EL (cell line): ENCODE data around the gene FBXO11.

Experiments
- DNase-seq: peaks from one replicate; pipeline ENCODE4 v3.0.0-alpha.2; 2016

Gene FBXO11

GRCh38 chr2:47782671-47783485, 123.4 kb downstream of the FBXO11 start, which contains the start of gene MSH6:
Gene MSH6, plus strand, starts transcription at chr2:47783145. Its CDS starts 89 bp downstream, at chr2:47783234.
- DNase-seq = peak; percentile 90

DNA sequence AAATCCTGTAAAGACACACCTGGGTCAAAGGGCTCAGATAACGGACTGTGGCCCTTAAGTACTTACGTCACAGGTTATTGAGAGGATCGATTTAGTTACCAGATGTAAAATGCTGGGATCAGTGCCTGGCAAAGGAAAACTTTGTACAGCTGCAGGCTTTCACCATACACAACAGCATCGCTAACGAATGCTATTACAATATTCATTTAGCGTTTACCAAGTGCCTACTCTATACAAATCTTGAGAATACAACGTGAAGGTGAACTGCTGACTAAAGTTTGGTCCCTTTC, 124.0 kb downstream of the FBXO11 start:
- no peak for DNase-seq

DNA sequence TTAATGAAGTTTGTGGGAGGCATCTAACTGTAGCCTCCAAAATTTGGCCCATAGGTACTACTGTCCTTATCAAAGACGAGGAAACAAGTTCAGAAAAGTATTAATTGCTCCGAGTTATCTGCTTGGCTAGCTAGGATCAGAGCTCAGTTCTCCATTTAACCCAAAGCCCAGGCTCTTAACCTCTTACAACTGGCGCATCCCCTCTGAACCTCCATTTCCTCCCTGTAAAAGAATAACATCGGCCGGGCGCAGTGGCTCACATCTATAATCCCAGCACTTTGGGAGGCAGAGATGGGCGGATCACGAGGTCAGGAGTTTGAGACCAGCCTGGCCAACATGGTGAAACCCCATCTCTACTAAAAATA, 126.9 kb downstream of the FBXO11 start:
- DNase-seq = no peak

GRCh38 chr2:47778698-47779425, 127.4 kb downstream of the FBXO11 start:
- no peak for DNase-seq

DNA sequence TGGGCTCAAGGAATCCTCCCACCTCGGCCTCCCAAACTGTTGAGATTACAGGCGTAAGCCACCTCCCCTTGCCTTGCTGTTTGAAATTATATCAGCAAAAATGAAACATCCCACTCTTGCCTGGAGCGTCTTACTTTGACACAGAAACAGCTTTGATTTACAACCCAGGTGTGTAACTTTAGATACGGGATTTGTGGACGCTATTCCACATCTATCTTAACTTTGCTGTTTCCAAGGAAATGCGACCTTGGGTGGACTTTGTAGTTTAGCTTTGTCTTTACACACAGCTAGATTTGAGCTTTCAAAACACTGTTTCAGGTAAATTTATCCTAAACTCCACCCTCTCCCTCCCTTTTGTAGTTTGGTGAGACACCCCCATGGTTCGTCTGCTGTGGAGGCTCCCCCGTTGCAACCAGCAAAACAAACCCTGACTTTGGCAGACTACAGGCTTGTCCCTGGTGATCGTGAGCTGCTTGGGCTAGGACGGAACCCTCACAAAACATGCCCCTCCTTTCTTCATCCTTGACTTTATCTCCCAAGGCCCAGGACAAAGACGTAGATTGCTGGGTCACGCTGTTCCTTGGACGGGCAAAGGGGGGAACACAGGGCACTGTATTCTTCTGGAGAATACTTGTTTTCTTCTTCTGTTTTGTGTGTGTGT, 128.9 kb downstream of the FBXO11 start:
- no peak for DNase-seq

DNA sequence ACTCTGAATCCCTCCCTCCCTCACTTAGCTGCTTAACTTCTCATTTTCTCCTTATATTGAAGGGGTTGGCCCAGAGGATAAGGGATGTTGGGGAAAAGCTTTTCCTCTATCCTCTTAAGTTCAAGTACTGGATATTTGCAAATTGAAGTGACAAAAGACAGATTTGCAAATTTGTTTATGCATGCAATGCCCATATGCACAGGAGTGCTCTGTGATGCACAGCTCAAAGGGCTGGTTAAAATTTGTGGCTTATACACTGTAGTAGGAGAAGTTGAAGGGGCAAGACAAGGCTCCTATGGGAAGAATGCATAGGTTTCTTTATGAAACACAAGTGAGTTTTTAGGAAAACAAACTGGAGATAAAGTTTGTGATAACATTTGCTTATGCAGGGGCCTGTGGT, 131.7 kb downstream of the FBXO11 start:
- no peak for DNase-seq

DNA sequence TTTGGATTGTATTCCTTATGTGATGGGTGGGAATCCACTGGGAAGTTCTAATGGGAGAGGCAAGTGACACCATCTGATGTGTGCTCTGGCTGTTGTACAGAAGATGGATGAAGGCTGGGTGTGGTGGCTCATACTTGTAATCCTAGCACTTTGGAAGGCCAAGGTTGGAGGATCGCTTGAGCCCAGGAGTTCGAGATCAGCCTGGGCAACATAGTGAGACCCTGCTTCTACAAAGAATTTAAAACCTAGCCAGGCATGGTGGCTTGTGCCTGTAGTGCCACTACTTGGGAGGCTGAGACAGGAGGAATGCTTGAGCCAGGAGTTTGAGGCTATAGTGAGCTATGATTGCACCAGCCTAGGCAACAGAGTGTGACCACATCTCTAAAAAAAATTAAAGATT, 134.0 kb downstream of the FBXO11 start:
- no peak for DNase-seq

- DNase-seq = peak; percentile 97
Measured at GRCh38 chr2:47771211-47771610, 135.1 kb downstream of the FBXO11 start.

DNA sequence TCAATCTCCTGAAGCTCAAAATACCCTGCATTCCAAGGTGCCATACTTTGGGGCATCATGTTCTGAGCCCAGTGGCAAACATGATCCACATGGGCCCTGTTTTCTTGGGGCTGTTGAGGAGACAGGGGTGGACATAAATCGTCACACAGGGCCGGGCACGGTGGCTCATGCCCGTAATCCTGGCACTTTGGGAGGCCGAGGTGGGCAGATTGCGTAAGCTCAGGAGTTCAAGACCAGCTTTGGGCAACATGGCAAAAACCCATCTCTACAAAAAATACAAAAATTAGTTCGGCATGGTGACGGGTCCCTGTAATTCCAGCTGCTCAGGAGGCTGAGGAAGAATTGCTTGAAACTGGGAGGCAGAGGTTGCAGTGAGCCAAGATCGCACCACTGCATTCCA, 137.0 kb downstream of the FBXO11 start:
- no peak for DNase-seq

DNA sequence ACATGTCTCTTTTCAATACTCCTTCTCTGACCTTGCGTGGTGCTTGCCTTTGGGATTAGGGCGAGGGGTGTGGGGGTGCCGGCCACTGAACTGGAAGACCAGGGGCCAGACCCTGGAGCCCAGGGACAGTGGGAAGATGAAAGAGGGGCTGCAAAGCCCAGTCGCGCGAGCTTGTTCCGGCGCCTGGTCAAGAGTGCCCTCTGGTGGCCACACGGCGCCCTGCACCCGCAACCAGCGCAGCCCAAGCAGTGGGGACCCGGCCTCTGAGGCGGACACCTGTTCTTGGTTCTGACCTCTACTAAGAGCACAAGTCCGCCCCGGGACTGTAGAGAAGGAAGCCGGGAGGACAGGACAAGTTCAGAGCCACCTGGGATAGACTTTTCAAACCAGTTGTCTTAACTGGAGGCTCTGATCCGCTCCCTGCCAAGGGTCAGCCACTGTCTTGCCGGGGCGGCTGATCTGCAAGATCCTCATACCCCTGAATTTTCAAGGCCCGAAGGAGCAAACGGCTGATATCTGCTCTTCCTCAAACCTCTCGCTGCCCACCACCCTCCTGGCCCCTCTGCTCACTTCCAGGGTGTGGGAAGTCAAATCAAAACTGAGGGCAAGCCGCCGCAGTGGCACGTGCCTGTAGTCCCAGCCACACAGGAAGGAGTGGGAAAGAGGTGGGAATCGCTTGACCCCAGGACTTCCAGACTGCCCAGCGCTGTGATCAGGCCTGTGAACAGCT, 138.3 kb downstream of the FBXO11 start:
- DNase-seq = peak; percentile 48

DNA sequence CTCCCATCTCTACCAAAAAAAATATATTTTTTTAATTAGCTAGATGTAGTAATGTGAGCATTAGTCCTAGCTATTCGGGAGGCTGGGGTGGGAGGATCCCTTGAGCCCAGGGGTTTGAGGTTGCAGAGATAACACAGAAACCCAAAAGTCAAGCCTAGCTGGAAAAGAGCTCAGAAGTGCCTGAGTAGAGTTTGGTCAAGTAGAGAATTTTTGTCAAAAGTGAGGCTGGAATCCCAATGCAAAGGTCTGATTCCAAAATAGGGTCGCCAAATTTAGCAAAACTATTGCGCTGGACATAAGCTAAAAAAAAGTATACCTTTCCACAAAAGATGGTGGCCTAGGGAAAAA, 138.8 kb downstream of the FBXO11 start:
- no peak for DNase-seq

GRCh38 chr2:47751856-47752414, 154.4 kb downstream of the FBXO11 start:
- DNase-seq = no peak

GRCh38 chr2:47747878-47748277, 158.4 kb downstream of the FBXO11 start:
- DNase-seq = no peak

DNA sequence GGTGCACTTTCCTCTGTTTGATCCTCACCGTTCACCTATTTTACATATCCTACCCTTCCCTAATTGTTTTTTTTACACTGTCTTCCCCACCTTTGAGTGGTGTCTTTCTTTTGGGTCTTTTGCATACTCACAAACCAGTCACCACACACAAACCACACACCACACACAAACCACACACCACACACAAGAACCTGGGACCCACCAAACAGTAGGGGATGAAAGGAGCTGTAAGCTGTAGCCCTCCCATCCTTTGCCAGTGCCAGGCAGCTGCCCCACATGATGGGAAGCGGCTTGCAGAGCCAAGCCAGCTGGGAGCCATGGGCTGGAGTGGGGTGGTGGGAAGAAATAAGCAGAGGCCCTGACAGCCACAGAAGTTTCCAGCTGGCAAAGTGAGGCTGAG, 162.2 kb downstream of the FBXO11 start:
- DNase-seq = no peak

DNA sequence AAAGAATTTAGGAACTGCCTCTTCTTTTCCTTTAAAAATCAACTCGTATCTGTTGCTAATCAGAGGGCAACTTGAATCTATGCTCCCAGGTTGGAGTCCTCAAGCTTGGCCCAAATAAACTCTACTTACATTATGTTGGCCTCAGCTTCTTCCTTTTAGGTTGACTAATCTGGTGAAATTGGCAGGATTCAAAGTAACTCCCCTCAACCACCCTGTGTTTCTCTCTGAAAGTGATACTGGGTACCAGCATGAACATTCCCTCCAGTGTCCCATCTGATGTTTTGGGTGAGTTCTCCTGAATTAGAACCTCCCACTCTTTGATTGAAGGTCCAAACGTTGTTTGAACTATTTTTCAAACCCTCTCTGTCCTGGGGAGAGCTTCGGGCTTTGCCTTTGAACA, 164.7 kb downstream of the FBXO11 start:
- DNase-seq = no peak

- DNase-seq = no peak
Measured at GRCh38 chr2:47741101-47741500, 165.2 kb downstream of the FBXO11 start.
